DND-41 (cell line): ENCODE measurements around the gene TCF12.

ENCODE experiments used
- EZH2 ChIP-seq: IDR thresholded peaks from 3 replicates; pipeline ENCODE4 v1.6.1; 2012; ENCODE audit warnings: borderline replicate concordance, low read depth, mild to moderate bottlenecking, moderate library complexity, low read length, inconsistent platforms; ENCODE audit not compliant: severe bottlenecking
- TF ChIP-seq, protein P1 (sequence below): IDR thresholded peaks from 2 replicates; pipeline ENCODE4 v1.5.1; 2012; ENCODE audit warnings: borderline replicate concordance, low read length, moderate library complexity, mild to moderate bottlenecking; ENCODE audit not compliant: poor library complexity, severe bottlenecking; ENCODE audit errors: extremely low read depth

DNA sequence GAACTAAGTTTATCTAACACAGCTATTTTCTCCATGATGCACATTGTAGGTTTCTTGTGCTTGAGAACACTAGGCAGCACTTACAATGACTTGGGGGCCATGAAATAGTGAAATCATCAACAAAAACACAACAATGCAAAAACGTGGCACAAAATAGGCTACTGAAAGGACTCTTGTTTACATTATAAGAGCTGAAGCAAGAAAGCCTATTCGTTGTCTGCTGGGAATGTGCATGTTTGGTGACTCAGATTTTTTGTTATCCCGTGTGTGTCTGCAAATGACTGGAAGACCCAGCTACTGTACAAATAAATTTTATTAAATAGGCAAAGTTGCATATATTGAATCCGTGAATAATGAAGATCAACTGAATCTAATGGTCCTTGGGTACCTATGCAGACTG, 85.0 kb downstream of the TCF12 start:
- TF ChIP-seq, protein P1, sequence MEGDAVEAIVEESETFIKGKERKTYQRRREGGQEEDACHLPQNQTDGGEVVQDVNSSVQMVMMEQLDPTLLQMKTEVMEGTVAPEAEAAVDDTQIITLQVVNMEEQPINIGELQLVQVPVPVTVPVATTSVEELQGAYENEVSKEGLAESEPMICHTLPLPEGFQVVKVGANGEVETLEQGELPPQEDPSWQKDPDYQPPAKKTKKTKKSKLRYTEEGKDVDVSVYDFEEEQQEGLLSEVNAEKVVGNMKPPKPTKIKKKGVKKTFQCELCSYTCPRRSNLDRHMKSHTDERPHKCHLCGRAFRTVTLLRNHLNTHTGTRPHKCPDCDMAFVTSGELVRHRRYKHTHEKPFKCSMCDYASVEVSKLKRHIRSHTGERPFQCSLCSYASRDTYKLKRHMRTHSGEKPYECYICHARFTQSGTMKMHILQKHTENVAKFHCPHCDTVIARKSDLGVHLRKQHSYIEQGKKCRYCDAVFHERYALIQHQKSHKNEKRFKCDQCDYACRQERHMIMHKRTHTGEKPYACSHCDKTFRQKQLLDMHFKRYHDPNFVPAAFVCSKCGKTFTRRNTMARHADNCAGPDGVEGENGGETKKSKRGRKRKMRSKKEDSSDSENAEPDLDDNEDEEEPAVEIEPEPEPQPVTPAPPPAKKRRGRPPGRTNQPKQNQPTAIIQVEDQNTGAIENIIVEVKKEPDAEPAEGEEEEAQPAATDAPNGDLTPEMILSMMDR: no peak
- TF ChIP-seq EZH2: no peak
